Measurements from ENCODE around the gene USP35. TPM values are rescaled to one million over a fixed set of nuclear protein-coding genes. Genes with fewer than 3 reads are reported as not detected.

The USP35 gene
- total RNA-seq, 1 donor from 2014 or later, result 10.8 TPM

- no peak for DNase-seq
Observed at GRCh38 chr11:78196661-78197091, 8.0 kb downstream of the USP35 start.

GRCh38 chr11:78197816-78198215, 9.1 kb downstream of the USP35 start:
- no peak for DNase-seq

- DNase-seq, result no peak
Observed at GRCh38 chr11:78199015-78199652, 10.4 kb downstream of the USP35 start.

GRCh38 chr11:78199653-78200015, 10.9 kb downstream of the USP35 start:
- DNase-seq, result no peak

- no peak for DNase-seq
Observed at GRCh38 chr11:78200061-78200460, 11.3 kb downstream of the USP35 start.

GRCh38 chr11:78200553-78200952, 11.8 kb downstream of the USP35 start:
- no peak for DNase-seq

- no peak for DNase-seq
Observed at GRCh38 chr11:78201096-78201818, 12.5 kb downstream of the USP35 start.

GRCh38 chr11:78202733-78203167, 14.0 kb downstream of the USP35 start:
- DNase-seq, result no peak

GRCh38 chr11:78203184-78203583, 14.5 kb downstream of the USP35 start:
- DNase-seq, result no peak

GRCh38 chr11:78205256-78205655, 16.5 kb downstream of the USP35 start:
- DNase-seq, result no peak

- DNase-seq, result no peak
Observed at GRCh38 chr11:78205691-78206090, 17.0 kb downstream of the USP35 start.

- no peak for DNase-seq
Observed at GRCh38 chr11:78207532-78208256, 19.0 kb downstream of the USP35 start.

- DNase-seq, result no peak
Observed at GRCh38 chr11:78208257-78209165, 19.8 kb downstream of the USP35 start.

- no peak for DNase-seq
Observed at GRCh38 chr11:78209478-78209877, 20.8 kb downstream of the USP35 start.

- no peak for DNase-seq
Observed at GRCh38 chr11:78210000-78210608, 21.4 kb downstream of the USP35 start.

GRCh38 chr11:78211565-78211964, 22.8 kb downstream of the USP35 start:
- no peak for DNase-seq

GRCh38 chr11:78212586-78213371, 24.1 kb downstream of the USP35 start:
- peak; percentile 29 for DNase-seq

GRCh38 chr11:78213526-78214330, 25.0 kb downstream of the USP35 start:
- no peak for DNase-seq

GRCh38 chr11:78214331-78215194, 25.8 kb downstream of the USP35 start:
- DNase-seq, result no peak
